NCI-H510A (cell line): ENCODE data around the gene RASSF3.
"Not testable (repeated sequence)": the region's sequence is repeated elsewhere in the genome, so short reads cannot be mapped to it uniquely, and the experiment has no call there.

Experiments
- DNase-seq: peaks from one replicate; lab custom pipeline; 2025; lab: John Stamatoyannopoulos, UW

RASSF3 gene

GRCh38 chr12:64670019-64670418 lies 59.7 kb downstream of the RASSF3 start:
- DNase-seq = no peak

- no peak for DNase-seq
These were observed 60.8 kb downstream of the RASSF3 start for GRCh38 chr12:64670919-64671639.

GRCh38 chr12:64671681-64672080 lies 61.4 kb downstream of the RASSF3 start:
- no peak for DNase-seq

GRCh38 chr12:64672925-64673409 lies 62.7 kb downstream of the RASSF3 start:
- DNase-seq = peak; percentile 83

GRCh38 chr12:64673490-64674169 lies 63.3 kb downstream of the RASSF3 start:
- no peak for DNase-seq

GRCh38 chr12:64674367-64674922 lies 64.2 kb downstream of the RASSF3 start:
- no peak for DNase-seq

- no peak for DNase-seq
These were observed 65.5 kb downstream of the RASSF3 start for GRCh38 chr12:64675795-64676194.

- no peak for DNase-seq
These were observed 68.0 kb downstream of the RASSF3 start for GRCh38 chr12:64678248-64678647.

- no peak for DNase-seq
These were observed 68.5 kb downstream of the RASSF3 start for GRCh38 chr12:64678835-64679234.

GRCh38 chr12:64679487-64680001 lies 69.2 kb downstream of the RASSF3 start:
- peak; percentile 68 for DNase-seq

GRCh38 chr12:64680235-64680634 lies 69.9 kb downstream of the RASSF3 start:
- DNase-seq = no peak

- no peak for DNase-seq
These were observed 71.1 kb downstream of the RASSF3 start for GRCh38 chr12:64681200-64682052.

- DNase-seq = peak; percentile 34
These were observed 72.4 kb downstream of the RASSF3 start for GRCh38 chr12:64682572-64683277.

- no peak for DNase-seq
These were observed 73.7 kb downstream of the RASSF3 start for GRCh38 chr12:64683816-64684543.

- no peak for DNase-seq
These were observed 74.8 kb downstream of the RASSF3 start for GRCh38 chr12:64685050-64685449.

- no peak for DNase-seq
These were observed 75.3 kb downstream of the RASSF3 start for GRCh38 chr12:64685605-64686004.

GRCh38 chr12:64687816-64688215 lies 77.5 kb downstream of the RASSF3 start:
- DNase-seq = no peak

- no peak for DNase-seq
These were observed 77.9 kb downstream of the RASSF3 start for GRCh38 chr12:64688219-64688618.

GRCh38 chr12:64688715-64689114 lies 78.4 kb downstream of the RASSF3 start:
- no peak for DNase-seq

GRCh38 chr12:64690236-64690635 lies 79.9 kb downstream of the RASSF3 start:
- DNase-seq = not testable (repeated sequence)
